ENCODE results near the gene AP3S2.

GRCh38 chr15:89928421-89928820, 34.6 kb upstream of the AP3S2 start:
- TF ChIP-seq EZH2 (optimal IDR thresholded peaks at IDR 0.05; ENCODE audit: low read depth, low read length) (no peak), CTCF (IDR thresholded peaks at IDR 0.05; ENCODE audit: low read length) (no peak)
